HG03442 (cell line): ENCODE measurements around the gene NBPF12.
"Not testable (repeated sequence)": the region's sequence is repeated elsewhere in the genome, so short reads cannot be mapped to it uniquely, and the experiment has no call there.

ENCODE experiments used
- ATAC-seq: cut with Tn5 transposase; IDR thresholded peaks from one replicate; pipeline ENCODE4 v1.9.1; 2021; ENCODE audit warnings: mild to moderate bottlenecking, moderate library complexity; ENCODE audit not compliant: unreplicated experiment

Gene NBPF12

DNA sequence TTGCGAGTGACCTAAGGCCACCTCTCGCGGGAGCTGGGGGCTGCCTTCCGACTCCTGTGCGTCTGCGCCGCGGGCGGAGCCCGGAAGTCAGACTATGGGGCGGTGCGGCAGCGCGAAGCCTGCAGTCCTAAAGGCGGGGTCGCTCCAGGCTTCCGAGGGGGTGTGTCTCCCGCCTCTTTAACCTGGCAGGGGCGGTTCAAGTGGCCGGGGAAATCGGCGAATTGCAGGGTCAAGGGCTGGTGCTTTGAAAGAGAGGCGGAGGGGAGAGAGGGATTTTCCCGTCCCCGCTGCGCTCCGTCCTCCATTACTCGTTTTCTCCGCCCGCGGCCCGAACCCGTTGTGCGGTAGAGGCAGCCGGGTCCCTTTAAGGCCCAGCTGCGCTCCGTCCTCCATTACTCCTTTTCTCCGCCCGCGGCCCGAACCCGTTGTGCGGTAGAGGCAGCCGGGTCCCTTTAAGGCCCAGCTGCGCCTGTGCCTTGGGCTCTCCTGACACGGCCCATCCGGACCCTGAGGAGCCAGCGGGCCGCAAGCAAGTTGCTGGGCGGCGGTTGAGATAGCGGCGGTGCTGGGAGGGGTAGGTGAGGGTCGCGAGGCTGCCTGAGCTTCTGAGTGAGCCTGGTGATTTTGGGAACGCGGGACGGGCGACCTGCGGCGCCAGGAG is at the start of gene NBPF12:
Gene NBPF12 (plus strand): TSS at position 83 of the 661 bp plus-strand sequence. CDS start 21,820 bp downstream, outside the sequence.
- ATAC-seq: peak; percentile 74

DNA sequence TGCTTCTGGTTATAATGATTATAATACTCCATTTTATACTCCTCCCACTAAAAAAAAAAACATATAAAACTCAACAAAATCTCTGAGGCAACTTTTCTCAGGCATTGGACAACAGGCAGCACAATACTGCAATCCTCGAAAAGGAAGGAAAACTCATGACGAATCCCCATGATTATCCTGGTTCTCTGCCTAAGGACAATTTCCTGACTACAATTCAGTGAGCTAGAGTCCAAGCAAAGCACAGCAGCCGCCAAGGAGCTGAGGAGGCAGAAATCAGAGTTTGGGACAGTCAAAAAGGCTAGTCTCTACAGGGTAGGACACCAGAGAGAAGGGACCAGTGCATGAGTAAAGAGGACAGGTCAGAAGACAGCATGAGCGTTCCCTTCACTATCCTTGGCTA is 46.8 kb upstream of the NBPF12 start:
- ATAC-seq: not testable (repeated sequence)

DNA sequence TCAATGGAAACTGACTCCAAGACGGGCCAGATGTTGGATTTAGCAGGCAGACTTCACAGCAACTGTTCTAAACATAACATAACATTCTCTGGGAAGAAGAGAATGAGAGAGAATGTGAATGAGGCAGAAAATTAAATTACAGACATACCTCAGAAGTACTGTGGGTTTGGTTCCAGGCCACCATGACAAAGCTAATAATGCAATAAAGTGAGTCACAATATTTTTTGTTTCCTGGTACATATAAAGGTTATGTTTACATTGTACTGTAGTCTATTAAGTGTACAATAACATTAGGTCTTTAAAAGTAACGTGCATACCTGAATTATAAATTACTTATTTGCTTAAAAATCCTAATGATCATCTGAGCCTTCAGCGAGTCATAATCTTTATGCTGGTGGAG is 45.8 kb upstream of the NBPF12 start:
- ATAC-seq: not testable (repeated sequence)

DNA sequence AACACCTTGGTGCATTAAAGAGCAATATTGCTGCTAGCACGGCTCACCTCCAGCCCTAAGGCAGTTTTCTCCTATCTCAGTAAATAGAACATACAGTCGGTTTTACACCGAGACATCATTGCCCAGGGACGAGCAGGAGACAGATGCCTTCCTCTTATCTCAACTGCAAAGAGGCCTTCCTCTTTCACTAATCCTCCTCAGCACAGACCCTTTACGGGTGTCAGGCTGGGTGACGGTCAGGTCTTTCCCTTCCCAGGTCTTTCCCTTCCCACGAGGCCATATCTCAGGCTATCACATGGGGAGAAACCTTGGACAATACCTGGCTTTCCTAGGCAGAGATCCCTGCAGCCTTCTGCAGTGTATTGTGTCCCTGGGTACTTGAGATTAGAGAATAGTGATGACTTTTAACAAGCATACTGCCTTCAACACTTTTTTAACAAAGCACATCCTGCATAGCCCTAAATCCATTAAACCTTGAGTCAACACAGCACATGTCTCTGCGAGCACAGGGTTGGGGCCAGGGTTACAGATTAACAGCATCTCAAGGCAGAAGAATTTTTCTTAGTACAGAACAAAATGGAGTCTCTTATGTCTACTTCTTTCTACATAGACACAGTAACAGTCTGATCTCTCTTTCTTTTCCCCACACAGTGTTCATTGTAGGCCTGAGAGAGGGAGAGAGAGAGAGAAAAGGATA is 30.4 kb upstream of the NBPF12 start:
- not testable (repeated sequence) for ATAC-seq

DNA sequence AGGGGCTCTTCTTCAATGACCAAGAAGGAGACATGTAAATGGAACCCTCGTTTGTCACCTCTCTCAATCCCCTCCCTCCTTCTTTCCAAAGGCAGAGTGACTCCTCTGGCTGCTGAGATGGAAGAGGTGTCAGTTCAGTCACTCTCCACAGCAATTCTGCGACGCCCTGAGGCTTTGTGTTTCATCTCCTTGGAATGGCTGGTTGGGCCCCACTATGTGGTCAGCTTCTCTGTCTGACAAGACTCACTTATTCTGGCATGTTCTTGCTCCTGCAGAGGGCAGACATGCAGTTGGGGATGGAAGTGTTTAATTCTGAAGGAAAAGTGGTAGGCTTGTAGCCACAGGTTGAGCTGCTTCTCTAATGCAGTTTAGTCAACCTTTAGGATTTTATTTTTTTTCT is 25.1 kb upstream of the NBPF12 start:
- not testable (repeated sequence) for ATAC-seq

- not testable (repeated sequence) for ATAC-seq
These were observed 17.3 kb upstream of the NBPF12 start for GRCh38 chr1:146920811-146921210.

GRCh38 chr1:146922614-146923013 is 15.5 kb upstream of the NBPF12 start:
- ATAC-seq: not testable (repeated sequence)

DNA sequence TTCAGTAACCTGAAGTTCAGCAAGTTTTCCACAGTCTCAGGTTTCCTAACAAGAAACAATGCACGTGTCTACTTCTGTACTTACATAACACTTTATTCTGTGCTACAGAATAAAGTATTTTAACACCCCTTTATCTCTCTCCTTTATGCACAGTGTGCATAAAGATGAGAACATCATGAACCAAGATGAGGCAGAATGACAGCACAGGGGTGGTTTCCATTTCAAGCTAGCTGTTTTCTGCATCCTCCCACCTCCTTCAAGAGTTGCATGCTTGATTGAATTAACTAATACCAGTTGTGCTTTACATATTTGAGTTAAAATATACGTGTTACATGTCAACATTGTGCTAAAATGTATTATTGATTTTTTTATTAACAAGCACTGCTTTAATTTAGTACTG is 14.0 kb upstream of the NBPF12 start:
- not testable (repeated sequence) for ATAC-seq

GRCh38 chr1:146926413-146926812 is 11.7 kb upstream of the NBPF12 start:
- ATAC-seq: not testable (repeated sequence)

DNA sequence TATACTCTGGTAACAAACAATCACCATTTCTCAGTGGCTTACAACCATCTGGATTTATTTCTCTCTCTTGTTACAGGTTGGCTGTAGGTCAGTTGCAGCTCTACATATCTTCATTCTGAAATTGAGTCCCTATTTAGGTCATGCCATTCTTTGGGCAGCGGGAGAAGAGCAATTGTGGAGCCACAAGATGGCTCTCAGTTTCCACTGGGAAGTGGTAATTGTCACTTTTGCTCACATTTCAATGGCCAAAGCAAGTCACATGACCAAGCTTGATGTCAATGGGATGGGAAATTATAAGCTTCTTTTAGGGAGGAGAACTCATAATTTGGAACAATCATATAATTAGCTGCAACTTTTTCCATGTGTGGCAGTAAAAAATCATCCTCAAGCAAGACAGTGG is 7.9 kb upstream of the NBPF12 start:
- ATAC-seq: not testable (repeated sequence)

GRCh38 chr1:146934390-146935223 is 3.5 kb upstream of the NBPF12 start:
- ATAC-seq: not testable (repeated sequence)

DNA sequence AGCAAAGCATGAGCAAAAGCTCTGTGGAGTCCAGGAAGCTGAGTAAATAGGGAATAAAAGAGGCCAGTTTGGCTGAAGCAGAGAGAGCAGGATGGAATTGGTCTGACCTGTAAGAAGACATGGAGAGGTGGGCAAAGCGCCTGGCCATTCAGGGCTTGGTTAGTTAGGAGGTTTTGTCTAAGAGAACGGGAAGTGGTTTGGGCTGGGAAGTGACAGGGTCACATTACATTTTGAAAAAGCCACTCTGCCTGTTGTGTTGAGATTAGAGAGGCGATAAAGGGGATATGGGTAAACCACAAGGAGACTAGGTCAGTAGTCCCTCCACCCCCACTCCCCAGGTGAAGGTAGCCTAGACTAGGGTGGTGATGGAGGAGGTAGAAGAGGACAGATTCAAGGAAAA is 662 bp upstream of the NBPF12 start:
- ATAC-seq: not testable (repeated sequence)

- ATAC-seq: peak; percentile 20
These were observed 1.0 kb downstream of the NBPF12 start for GRCh38 chr1:146938927-146939786.

- not testable (repeated sequence) for ATAC-seq
These were observed 2.2 kb downstream of the NBPF12 start for GRCh38 chr1:146940293-146940692.

DNA sequence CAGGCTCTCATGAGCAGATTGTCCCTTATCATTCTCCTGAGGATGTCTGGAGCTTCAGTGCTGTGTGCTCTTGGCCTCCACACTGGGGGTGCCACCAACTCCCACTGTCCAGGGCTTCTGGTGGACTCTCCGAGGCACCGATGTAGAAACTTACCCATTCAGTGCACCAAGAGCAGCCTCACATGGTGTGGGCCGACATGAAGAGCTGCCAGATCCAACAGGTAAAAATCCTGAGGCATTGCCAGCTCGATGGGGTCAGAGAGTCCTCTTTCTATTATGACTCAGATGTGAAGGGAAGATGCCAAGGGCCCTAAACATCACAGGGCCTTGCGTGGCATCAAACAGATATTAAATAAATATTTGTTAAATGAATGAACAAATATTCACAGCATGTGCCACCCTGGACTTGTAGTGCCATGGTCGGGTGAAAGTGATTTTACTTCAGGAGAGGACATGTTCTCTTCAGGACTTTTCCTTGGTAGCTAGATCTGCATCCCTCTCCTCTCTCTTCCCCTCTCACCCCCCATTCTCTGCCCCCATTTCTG is 5.3 kb downstream of the NBPF12 start:
- ATAC-seq: not testable (repeated sequence)

DNA sequence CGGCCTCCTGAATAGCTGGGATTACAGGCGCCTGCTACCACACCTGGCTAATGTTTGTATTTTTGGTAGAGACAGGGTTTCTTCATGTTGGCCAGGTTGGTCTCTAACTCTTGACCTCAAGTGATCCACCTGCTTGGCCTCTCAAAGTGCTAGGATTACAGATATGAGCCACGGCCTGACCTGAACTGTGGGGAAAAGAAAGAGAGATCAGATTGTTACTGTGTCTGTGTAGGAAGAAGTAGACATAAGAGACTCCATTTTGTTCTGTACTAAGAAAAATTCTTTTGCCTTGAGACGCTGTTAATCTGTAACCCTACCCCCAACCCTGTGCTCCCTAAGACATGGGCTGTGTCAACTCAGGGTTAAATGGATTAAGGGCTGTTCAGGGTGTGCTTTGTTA is 10.0 kb downstream of the NBPF12 start:
- not testable (repeated sequence) for ATAC-seq

DNA sequence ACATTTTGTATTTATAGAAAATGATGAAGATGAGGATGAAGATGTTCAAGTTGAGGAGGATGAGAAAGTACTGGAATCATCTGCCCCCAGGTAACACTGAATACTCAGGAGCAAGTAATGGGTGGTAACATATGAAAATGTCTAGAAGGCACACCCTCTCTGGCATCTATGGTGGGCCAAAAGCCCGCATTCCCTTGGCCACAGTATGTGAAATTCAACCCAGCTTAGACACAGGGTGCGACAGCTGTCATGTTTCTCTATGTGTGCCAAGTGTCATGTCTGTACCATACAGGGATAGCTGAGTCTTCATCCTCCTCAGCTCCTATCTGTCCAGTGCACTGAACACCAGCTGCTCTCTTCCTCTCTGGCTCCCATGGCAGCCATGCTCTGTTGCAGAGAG is 26.2 kb downstream of the NBPF12 start:
- ATAC-seq: not testable (repeated sequence)

DNA sequence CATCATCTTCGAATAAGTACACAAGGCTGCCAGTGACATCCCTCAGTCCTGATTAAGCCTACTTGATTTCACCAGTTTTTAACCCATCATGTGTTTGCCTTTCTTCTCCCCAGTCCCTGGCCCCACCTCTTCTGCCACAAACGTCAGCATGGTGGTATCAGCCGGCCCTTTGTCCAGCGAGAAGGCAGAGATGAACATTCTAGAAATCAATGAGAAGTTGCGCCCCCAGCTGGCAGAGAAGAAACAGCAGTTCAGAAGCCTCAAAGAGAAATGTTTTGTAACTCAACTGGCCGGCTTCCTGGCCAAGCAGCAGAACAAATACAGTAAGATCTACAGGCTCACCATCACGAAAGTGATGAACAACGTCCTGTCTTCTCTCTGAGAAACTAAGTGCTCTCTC is 28.2 kb downstream of the NBPF12 start:
- ATAC-seq: not testable (repeated sequence)

- ATAC-seq: not testable (repeated sequence)
These were observed 32.5 kb downstream of the NBPF12 start for GRCh38 chr1:146970656-146971055.

DNA sequence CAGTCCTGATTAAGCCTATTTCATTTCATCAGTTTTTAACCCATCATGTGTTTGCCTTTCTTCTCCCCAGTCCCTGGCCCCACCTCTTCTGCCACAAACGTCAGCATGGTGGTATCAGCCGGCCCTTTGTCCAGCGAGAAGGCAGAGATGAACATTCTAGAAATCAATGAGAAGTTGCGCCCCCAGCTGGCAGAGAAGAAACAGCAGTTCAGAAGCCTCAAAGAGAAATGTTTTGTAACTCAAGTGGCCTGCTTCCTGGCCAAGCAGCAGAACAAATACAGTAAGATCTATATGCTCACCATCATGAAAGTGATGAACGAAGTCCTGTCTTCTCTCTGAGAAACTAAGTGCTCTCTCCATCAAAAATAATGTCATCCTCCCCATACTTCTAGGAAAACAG is 34.6 kb downstream of the NBPF12 start:
- not testable (repeated sequence) for ATAC-seq
